ENCODE data around the gene BNC2. TPM values are rescaled to one million over a fixed set of nuclear protein-coding genes. Genes with fewer than 3 reads are reported as not detected.

The BNC2 gene
- total RNA-seq, 4 donors from 2014 or later: 3.9 to 45.4 (median 13.1) TPM

GRCh38 chr9:16516891-16517290 lies 353.6 kb downstream of the BNC2 start:
- no peak overlapping the region for H3K4me3 ChIP-seq
- H3K36me3 ChIP-seq: no peaks in the 10 kb centered on the region
- H3K9me3 ChIP-seq: no peaks in the 10 kb centered on the region
- H3K27ac ChIP-seq: no peak overlapping the region
- no peak for DNase-seq
- TF ChIP-seq CTCF (IDR thresholded peaks at IDR 0.05) (no peak), POLR2A (IDR thresholded peaks at IDR 0.05) (no peak)
- no peaks in the 10 kb centered on the region for H3K4me1 ChIP-seq
- H3K27me3 ChIP-seq: no peaks in the 10 kb centered on the region

- Histone ChIP-seq H3K4me1 (no peaks in the 10 kb centered on the region), H3K27ac (peak overlapping the region in 1 of 4 donors; percentile 6), H3K36me3 (no peaks in the 10 kb centered on the region), H3K27me3 (no peaks in the 10 kb centered on the region), H3K4me3 (no peak overlapping the region), H3K9me3 (no peaks in the 10 kb centered on the region)
- TF ChIP-seq POLR2A (IDR thresholded peaks at IDR 0.05) (no peak), CTCF (IDR thresholded peaks at IDR 0.05) (no peak)
- no peak for DNase-seq
Observed at GRCh38 chr9:16515879-16516301, 354.6 kb downstream of the BNC2 start.

GRCh38 chr9:16515207-16515606 lies 355.3 kb downstream of the BNC2 start:
- H3K4me1 ChIP-seq: no peaks in the 10 kb centered on the region
- H3K4me3 ChIP-seq: no peak overlapping the region
- DNase-seq: no peak
- no peaks in the 10 kb centered on the region for H3K36me3 ChIP-seq
- peak overlapping the region in 1 of 4 donors; percentile 6 for H3K27ac ChIP-seq
- H3K9me3 ChIP-seq: no peaks in the 10 kb centered on the region
- TF ChIP-seq CTCF (IDR thresholded peaks at IDR 0.05): no peak
- TF ChIP-seq POLR2A (IDR thresholded peaks at IDR 0.05): no peak
- H3K27me3 ChIP-seq: no peaks in the 10 kb centered on the region

GRCh38 chr9:16514131-16514530 lies 356.3 kb downstream of the BNC2 start:
- TF ChIP-seq POLR2A (IDR thresholded peaks at IDR 0.05) (no peak), CTCF (IDR thresholded peaks at IDR 0.05) (no peak)
- DNase-seq: no peak
- H3K27me3 ChIP-seq: no peaks in the 10 kb centered on the region
- H3K4me1 ChIP-seq: no peaks in the 10 kb centered on the region
- no peaks in the 10 kb centered on the region for H3K9me3 ChIP-seq
- H3K27ac ChIP-seq: no peak overlapping the region
- H3K4me3 ChIP-seq: no peak overlapping the region
- H3K36me3 ChIP-seq: no peaks in the 10 kb centered on the region

- DNase-seq: no peak
- TF ChIP-seq POLR2A (IDR thresholded peaks at IDR 0.05): no peak
- TF ChIP-seq CTCF (IDR thresholded peaks at IDR 0.05): no peak
- no peak overlapping the region for H3K4me3 ChIP-seq
- no peaks in the 10 kb centered on the region for H3K27me3 ChIP-seq
- H3K36me3 ChIP-seq: no peaks in the 10 kb centered on the region
- no peaks in the 10 kb centered on the region for H3K4me1 ChIP-seq
- no peak overlapping the region for H3K27ac ChIP-seq
- no peaks in the 10 kb centered on the region for H3K9me3 ChIP-seq
Observed at GRCh38 chr9:16512281-16512680, 358.2 kb downstream of the BNC2 start.

GRCh38 chr9:16510482-16510881 lies 360.0 kb downstream of the BNC2 start:
- peak overlapping the region in 1 of 4 donors; percentile 7 for H3K27ac ChIP-seq
- H3K9me3 ChIP-seq: no peaks in the 10 kb centered on the region
- no peaks in the 10 kb centered on the region for H3K36me3 ChIP-seq
- H3K4me3 ChIP-seq: no peak overlapping the region
- no peak for TF ChIP-seq CTCF (IDR thresholded peaks at IDR 0.05)
- no peak for TF ChIP-seq POLR2A (IDR thresholded peaks at IDR 0.05)
- H3K4me1 ChIP-seq: peaks cover 0 to 4% (median 0%) of the 10 kb centered on the region in 4 donors
- H3K27me3 ChIP-seq: no peaks in the 10 kb centered on the region
- no peak for DNase-seq

Measured in Peyer's patch (tissue), 4 donors.